ENCODE results near the gene ARMCX2. TPM values are rescaled to one million over a fixed set of nuclear protein-coding genes. Genes with fewer than 3 reads are reported as not detected.
"Not testable (repeated sequence)": the region's sequence is repeated elsewhere in the genome, so short reads cannot be mapped to it uniquely, and the experiment has no call there.

The ARMCX2 gene
- total RNA-seq, 4 donors from 2014 or later, result 16.4 to 105 (median 55.6) TPM

DNA sequence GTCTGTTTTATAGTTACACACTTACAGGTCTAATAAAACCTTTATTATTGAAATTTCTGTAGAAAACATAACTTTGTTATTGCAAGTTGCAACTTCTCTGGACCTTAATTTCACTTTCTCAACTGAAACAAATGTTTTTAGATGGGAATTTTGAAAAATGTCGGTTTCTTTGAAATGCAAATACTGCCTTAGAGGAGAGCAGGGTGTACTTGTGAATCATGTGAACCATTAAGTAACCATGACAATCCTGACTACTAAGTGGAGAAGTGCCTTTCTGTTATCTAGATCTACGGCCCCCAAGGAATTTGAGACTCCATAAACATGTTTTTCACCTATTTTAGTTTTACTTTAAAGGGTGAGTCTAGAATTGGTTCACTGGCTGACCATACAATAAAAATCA is 8.5 kb upstream of the ARMCX2 start:
- no peak for TF ChIP-seq POLR2A (IDR thresholded peaks at IDR 0.05)
- TF ChIP-seq, protein P1, sequence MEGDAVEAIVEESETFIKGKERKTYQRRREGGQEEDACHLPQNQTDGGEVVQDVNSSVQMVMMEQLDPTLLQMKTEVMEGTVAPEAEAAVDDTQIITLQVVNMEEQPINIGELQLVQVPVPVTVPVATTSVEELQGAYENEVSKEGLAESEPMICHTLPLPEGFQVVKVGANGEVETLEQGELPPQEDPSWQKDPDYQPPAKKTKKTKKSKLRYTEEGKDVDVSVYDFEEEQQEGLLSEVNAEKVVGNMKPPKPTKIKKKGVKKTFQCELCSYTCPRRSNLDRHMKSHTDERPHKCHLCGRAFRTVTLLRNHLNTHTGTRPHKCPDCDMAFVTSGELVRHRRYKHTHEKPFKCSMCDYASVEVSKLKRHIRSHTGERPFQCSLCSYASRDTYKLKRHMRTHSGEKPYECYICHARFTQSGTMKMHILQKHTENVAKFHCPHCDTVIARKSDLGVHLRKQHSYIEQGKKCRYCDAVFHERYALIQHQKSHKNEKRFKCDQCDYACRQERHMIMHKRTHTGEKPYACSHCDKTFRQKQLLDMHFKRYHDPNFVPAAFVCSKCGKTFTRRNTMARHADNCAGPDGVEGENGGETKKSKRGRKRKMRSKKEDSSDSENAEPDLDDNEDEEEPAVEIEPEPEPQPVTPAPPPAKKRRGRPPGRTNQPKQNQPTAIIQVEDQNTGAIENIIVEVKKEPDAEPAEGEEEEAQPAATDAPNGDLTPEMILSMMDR (IDR thresholded peaks at IDR 0.05), result no peak
- no peak overlapping the region for H3K4me3 ChIP-seq
- peaks cover 0 to 14% of the 10 kb centered on the region in 2 donors for H3K27me3 ChIP-seq
- H3K4me1 ChIP-seq, result no peaks in the 10 kb centered on the region
- H3K27ac ChIP-seq, result no peak overlapping the region
- no peaks in the 10 kb centered on the region for H3K36me3 ChIP-seq
- no peaks in the 10 kb centered on the region for H3K9me3 ChIP-seq
- intact Hi-C loops (cut with DNase I; ENCODE audit: low total_unique reads), result no loop called here
- DNase-seq, result no peak

DNA sequence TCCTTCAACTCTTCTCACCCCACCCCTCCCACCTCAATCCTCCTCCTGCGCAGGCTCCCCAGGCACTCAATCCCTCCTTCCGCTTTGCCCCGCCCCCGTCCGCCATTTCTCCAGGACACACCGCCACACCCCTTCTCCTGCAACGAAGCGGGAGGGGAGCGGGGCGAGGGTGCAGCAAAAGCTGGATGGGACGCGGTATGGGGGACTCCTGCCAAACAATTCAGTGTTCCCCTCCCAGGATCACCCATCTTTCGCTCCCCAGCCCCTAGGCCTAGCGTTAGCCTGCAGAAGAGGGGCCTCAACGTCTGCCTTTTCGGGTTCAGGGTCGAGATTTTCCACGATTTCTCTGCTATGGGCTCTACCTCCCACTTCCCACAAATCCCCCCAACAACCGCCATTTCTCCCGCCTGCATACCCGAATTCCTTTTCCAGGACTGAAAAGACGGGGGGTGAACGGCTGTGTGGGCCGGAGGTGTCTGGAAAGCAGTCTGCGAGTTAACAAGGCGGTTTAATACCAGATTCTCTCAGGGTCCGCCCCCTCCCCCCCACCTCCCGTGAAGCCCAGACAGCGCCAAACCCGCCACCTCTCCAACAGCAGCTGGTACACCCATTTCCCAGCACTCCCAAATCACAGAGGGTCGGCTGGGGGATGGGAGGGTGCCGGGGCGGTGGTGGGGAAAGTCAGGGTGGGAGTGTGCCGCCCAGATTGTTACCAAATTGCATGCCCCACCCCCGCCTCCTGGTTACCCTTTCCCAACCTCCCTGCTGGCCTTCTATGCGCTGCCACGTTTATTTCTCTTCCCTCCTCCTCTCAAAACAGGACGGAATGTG is 774 bp downstream of the ARMCX2 start:
- peak overlapping the region; percentile 79 to 88 for H3K27ac ChIP-seq
- intact Hi-C loops (cut with DNase I; ENCODE audit: low total_unique reads), result no loop called here
- no peaks in the 10 kb centered on the region for H3K27me3 ChIP-seq
- peak overlapping the region; percentile 40 to 56 for H3K4me3 ChIP-seq
- H3K36me3 ChIP-seq, result no peaks in the 10 kb centered on the region
- H3K9me3 ChIP-seq, result no peaks in the 10 kb centered on the region
- peak; percentile 71 to 76 for DNase-seq
- TF ChIP-seq, protein P1 (IDR thresholded peaks at IDR 0.05), result no peak
- peak in 1 of 2 donors; percentile 53 for TF ChIP-seq POLR2A (IDR thresholded peaks at IDR 0.05)
- H3K4me1 ChIP-seq, result no peaks in the 10 kb centered on the region

DNA sequence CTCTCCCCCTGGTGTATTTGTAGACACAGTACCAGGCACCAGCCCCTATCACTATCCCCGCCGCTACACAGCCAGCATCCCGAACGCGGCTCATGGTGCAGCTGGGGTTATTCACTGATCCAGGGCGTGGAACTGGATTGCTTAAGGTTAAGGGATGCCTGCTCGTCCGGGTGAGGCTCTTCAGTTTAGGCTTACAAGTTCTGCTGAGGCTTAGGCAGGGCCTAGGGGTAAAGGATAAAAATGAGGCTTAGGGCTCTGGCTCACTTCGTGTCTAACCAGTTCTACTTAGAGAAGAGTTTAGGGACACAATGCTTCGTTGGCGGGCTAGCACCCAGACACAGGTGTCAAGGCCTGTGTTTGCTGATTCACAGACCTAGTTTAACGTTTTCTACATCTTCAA is 2.2 kb downstream of the ARMCX2 start:
- H3K36me3 ChIP-seq, result no peaks in the 10 kb centered on the region
- no peaks in the 10 kb centered on the region for H3K4me1 ChIP-seq
- TF ChIP-seq POLR2A (IDR thresholded peaks at IDR 0.05), result no peak
- TF ChIP-seq, protein P1 (IDR thresholded peaks at IDR 0.05), result no peak
- no peaks in the 10 kb centered on the region for H3K9me3 ChIP-seq
- no peak for DNase-seq
- intact Hi-C loops (cut with DNase I; ENCODE audit: low total_unique reads), result no loop called here
- H3K4me3 ChIP-seq, result no peak overlapping the region
- no peaks in the 10 kb centered on the region for H3K27me3 ChIP-seq
- H3K27ac ChIP-seq, result no peak overlapping the region

DNA sequence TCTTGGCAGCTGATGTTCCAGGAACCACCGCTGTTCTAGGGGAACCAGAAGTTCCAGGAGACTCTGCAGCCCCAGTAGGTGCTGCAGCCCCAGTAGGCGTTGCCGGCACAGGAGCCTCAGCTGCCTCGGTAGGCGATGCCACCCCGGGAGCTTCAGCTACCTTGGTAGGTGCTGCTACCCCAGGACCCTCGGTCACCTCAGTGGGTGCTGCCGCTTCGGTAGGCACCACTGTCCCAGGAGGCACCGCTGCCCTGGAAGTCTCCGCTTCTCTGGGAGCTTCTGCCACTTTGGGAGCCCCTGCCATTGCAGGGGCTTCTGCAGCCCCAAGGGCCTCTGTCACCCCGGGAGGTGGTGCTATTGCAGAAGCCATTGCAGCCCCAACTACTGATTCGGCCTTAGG is 2.8 kb downstream of the ARMCX2 start:
- intact Hi-C loops (cut with DNase I; ENCODE audit: low total_unique reads), result no loop called here

DNA sequence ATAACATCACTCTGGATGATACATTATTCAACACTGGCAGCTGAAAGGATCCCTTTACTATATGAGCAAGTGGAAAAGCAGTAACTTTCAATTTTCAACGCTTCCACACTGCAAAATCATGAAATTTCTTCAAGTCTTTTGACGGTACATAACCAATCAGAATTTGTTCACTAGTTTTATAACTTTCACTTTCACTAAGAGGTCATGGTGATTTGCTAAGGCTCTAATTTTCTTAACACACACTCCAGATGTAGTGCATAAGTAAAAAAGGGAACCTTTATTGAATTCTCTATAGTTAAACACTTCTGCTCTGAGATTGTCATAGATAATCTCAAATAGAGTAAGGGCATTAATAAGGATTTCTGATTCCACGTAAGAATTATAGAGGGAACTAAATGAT is 4.1 kb downstream of the ARMCX2 start:
- Histone ChIP-seq H3K27me3 (no peaks in the 10 kb centered on the region), H3K4me1 (no peaks in the 10 kb centered on the region), H3K9me3 (no peaks in the 10 kb centered on the region), H3K27ac (no peak overlapping the region), H3K36me3 (no peaks in the 10 kb centered on the region), H3K4me3 (no peak overlapping the region)
- DNase-seq, result no peak
- intact Hi-C loops (cut with DNase I; ENCODE audit: low total_unique reads), result no loop called here
- TF ChIP-seq POLR2A (IDR thresholded peaks at IDR 0.05), result no peak
- TF ChIP-seq, protein P1 (IDR thresholded peaks at IDR 0.05), result no peak

More for the DNA sequence above, 2.8 kb downstream of the ARMCX2 start:
- H3K4me3 ChIP-seq, result no peak overlapping the region
- DNase-seq, result no peak
- no peaks in the 10 kb centered on the region for H3K4me1 ChIP-seq
- H3K27me3 ChIP-seq, result no peaks in the 10 kb centered on the region
- H3K27ac ChIP-seq, result no peak overlapping the region
- TF ChIP-seq, protein P1 (IDR thresholded peaks at IDR 0.05), result no peak
- no peaks in the 10 kb centered on the region for H3K9me3 ChIP-seq
- H3K36me3 ChIP-seq, result no peaks in the 10 kb centered on the region

DNA sequence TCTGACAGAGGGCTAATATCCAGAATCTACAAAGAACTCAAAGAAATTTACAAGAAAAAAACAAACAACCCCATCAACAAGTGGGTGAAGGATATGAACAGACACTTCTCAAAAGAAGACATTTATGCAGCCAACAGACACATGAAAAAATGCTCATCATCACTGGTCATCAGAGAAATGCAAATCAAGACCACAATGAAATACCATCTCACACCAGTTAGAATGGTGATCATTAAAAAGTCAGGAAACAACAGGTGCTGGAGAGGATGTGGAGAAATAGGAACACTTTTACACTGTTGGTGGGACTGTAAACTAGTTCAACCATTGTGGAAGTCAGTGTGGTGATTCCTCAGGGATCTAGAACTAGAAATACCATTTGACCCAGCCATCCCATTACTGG is 11.9 kb downstream of the ARMCX2 start:
- H3K4me1 ChIP-seq; DNase-seq; H3K4me3 ChIP-seq; H3K36me3 ChIP-seq; H3K9me3 ChIP-seq; H3K27ac ChIP-seq; H3K27me3 ChIP-seq; intact Hi-C loops (cut with DNase I; ENCODE audit: low total_unique reads): not testable (repeated sequence)

All from uterus (tissue), 4 donors.